ENCODE measurements around the gene RASGRF2. TPM values are rescaled to one million over a fixed set of nuclear protein-coding genes. Genes with fewer than 3 reads are reported as not detected.

RASGRF2 gene
- total and polyA plus RNA-seq, 2 donors, result 3.1 to 5.0 TPM

- Histone ChIP-seq H3K4me1 (ENCODE audit: insufficient read depth) (no peaks in the 10 kb centered on the region), H3K4me3 (ENCODE audit: low read depth, low read length) (no peak overlapping the region), H3K36me3 (ENCODE audit: insufficient read depth) (no peaks in the 10 kb centered on the region), H3K27ac (ENCODE audit: low read depth) (no peak overlapping the region)
- DNase-seq (ENCODE audit: extremely low spot score), result no peak
- 69% methylated on average over 1 of the region's 1 CpG for WGBS
Measured at GRCh38 chr5:80978772-80979317, 18.7 kb downstream of the RASGRF2 start.

- H3K36me3 ChIP-seq (ENCODE audit: insufficient read depth), result no peaks in the 10 kb centered on the region
- no peak overlapping the region for H3K4me3 ChIP-seq (ENCODE audit: low read depth, low read length)
- DNase-seq (ENCODE audit: extremely low spot score), result no peak
- no peaks in the 10 kb centered on the region for H3K4me1 ChIP-seq (ENCODE audit: insufficient read depth)
- WGBS, result 79% methylated on average over 4 of the region's 4 CpGs
- no peak overlapping the region for H3K27ac ChIP-seq (ENCODE audit: low read depth)
Measured at GRCh38 chr5:80982093-80982492, 21.9 kb downstream of the RASGRF2 start.

GRCh38 chr5:80985600-80986228 lies 25.6 kb downstream of the RASGRF2 start:
- no peak overlapping the region for H3K27ac ChIP-seq (ENCODE audit: low read depth)
- no peaks in the 10 kb centered on the region for H3K4me1 ChIP-seq (ENCODE audit: insufficient read depth)
- WGBS, result 58% methylated on average over 2 of the region's 2 CpGs
- H3K4me3 ChIP-seq (ENCODE audit: low read depth, low read length), result no peak overlapping the region
- no peak for DNase-seq (ENCODE audit: extremely low spot score)
- no peaks in the 10 kb centered on the region for H3K36me3 ChIP-seq (ENCODE audit: insufficient read depth)

GRCh38 chr5:80986382-80986781 lies 26.2 kb downstream of the RASGRF2 start:
- Histone ChIP-seq H3K36me3 (ENCODE audit: insufficient read depth) (no peaks in the 10 kb centered on the region), H3K4me3 (ENCODE audit: low read depth, low read length) (no peak overlapping the region), H3K4me1 (ENCODE audit: insufficient read depth) (no peaks in the 10 kb centered on the region), H3K27ac (ENCODE audit: low read depth) (no peak overlapping the region)
- 91% methylated on average over 3 of the region's 3 CpGs for WGBS
- no peak for DNase-seq (ENCODE audit: extremely low spot score)

GRCh38 chr5:80987078-80987766 lies 27.1 kb downstream of the RASGRF2 start:
- no peaks in the 10 kb centered on the region for H3K36me3 ChIP-seq (ENCODE audit: insufficient read depth)
- no peaks in the 10 kb centered on the region for H3K4me1 ChIP-seq (ENCODE audit: insufficient read depth)
- WGBS, result 70% methylated on average over 7 of the region's 7 CpGs
- no peak overlapping the region for H3K27ac ChIP-seq (ENCODE audit: low read depth)
- H3K4me3 ChIP-seq (ENCODE audit: low read depth, low read length), result no peak overlapping the region
- no peak for DNase-seq (ENCODE audit: extremely low spot score)

GRCh38 chr5:80988419-80988935 lies 28.3 kb downstream of the RASGRF2 start:
- WGBS, result 61% methylated on average over 2 of the region's 2 CpGs
- no peaks in the 10 kb centered on the region for H3K4me1 ChIP-seq (ENCODE audit: insufficient read depth)
- no peaks in the 10 kb centered on the region for H3K36me3 ChIP-seq (ENCODE audit: insufficient read depth)
- DNase-seq (ENCODE audit: extremely low spot score), result no peak
- no peak overlapping the region for H3K4me3 ChIP-seq (ENCODE audit: low read depth, low read length)
- H3K27ac ChIP-seq (ENCODE audit: low read depth), result no peak overlapping the region

GRCh38 chr5:80989883-80990282 lies 29.7 kb downstream of the RASGRF2 start:
- Histone ChIP-seq H3K27ac (ENCODE audit: low read depth) (no peak overlapping the region), H3K4me3 (ENCODE audit: low read depth, low read length) (no peak overlapping the region), H3K4me1 (ENCODE audit: insufficient read depth) (no peaks in the 10 kb centered on the region), H3K36me3 (ENCODE audit: insufficient read depth) (no peaks in the 10 kb centered on the region)
- 88% methylated on average over 3 of the region's 3 CpGs for WGBS
- no peak for DNase-seq (ENCODE audit: extremely low spot score)

GRCh38 chr5:80990527-80990926 lies 30.4 kb downstream of the RASGRF2 start:
- Histone ChIP-seq H3K27ac (ENCODE audit: low read depth) (no peak overlapping the region), H3K4me3 (ENCODE audit: low read depth, low read length) (no peak overlapping the region), H3K36me3 (ENCODE audit: insufficient read depth) (no peaks in the 10 kb centered on the region), H3K4me1 (ENCODE audit: insufficient read depth) (no peaks in the 10 kb centered on the region)
- 76% methylated on average over 2 of the region's 2 CpGs for WGBS
- no peak for DNase-seq (ENCODE audit: extremely low spot score)

GRCh38 chr5:80990971-80991370 lies 30.8 kb downstream of the RASGRF2 start:
- no peak overlapping the region for H3K4me3 ChIP-seq (ENCODE audit: low read depth, low read length)
- 95% methylated on average over 1 of the region's 1 CpG for WGBS
- no peaks in the 10 kb centered on the region for H3K4me1 ChIP-seq (ENCODE audit: insufficient read depth)
- no peaks in the 10 kb centered on the region for H3K36me3 ChIP-seq (ENCODE audit: insufficient read depth)
- H3K27ac ChIP-seq (ENCODE audit: low read depth), result no peak overlapping the region
- no peak for DNase-seq (ENCODE audit: extremely low spot score)

GRCh38 chr5:80995908-80996307 lies 35.7 kb downstream of the RASGRF2 start:
- no peaks in the 10 kb centered on the region for H3K36me3 ChIP-seq (ENCODE audit: insufficient read depth)
- no peaks in the 10 kb centered on the region for H3K4me1 ChIP-seq (ENCODE audit: insufficient read depth)
- no peak overlapping the region for H3K27ac ChIP-seq (ENCODE audit: low read depth)
- H3K4me3 ChIP-seq (ENCODE audit: low read depth, low read length), result no peak overlapping the region
- DNase-seq (ENCODE audit: extremely low spot score), result no peak
- WGBS, result 90% methylated on average over 2 of the region's 2 CpGs

- H3K4me1 ChIP-seq (ENCODE audit: insufficient read depth), result no peaks in the 10 kb centered on the region
Measured at GRCh38 chr5:80998590-80998979, 38.4 kb downstream of the RASGRF2 start.

GRCh38 chr5:81003811-81004386 lies 43.7 kb downstream of the RASGRF2 start:
- DNase-seq (ENCODE audit: extremely low spot score), result no peak
- H3K4me1 ChIP-seq (ENCODE audit: insufficient read depth), result no peaks in the 10 kb centered on the region
- no peak overlapping the region for H3K27ac ChIP-seq (ENCODE audit: low read depth)
- H3K36me3 ChIP-seq (ENCODE audit: insufficient read depth), result no peaks in the 10 kb centered on the region
- no peak overlapping the region for H3K4me3 ChIP-seq (ENCODE audit: low read depth, low read length)
- WGBS, result 40% methylated on average over 4 of the region's 4 CpGs

More at GRCh38 chr5:80998590-80998979, 38.4 kb downstream of the RASGRF2 start:
- no peak overlapping the region for H3K27ac ChIP-seq (ENCODE audit: low read depth)
- H3K36me3 ChIP-seq (ENCODE audit: insufficient read depth), result no peaks in the 10 kb centered on the region
- no peak overlapping the region for H3K4me3 ChIP-seq (ENCODE audit: low read depth, low read length)
- no peak for DNase-seq (ENCODE audit: extremely low spot score)
- 66% methylated on average over 5 of the region's 5 CpGs for WGBS

GRCh38 chr5:81005708-81006107 lies 45.5 kb downstream of the RASGRF2 start:
- H3K36me3 ChIP-seq (ENCODE audit: insufficient read depth), result no peaks in the 10 kb centered on the region
- no peak for DNase-seq (ENCODE audit: extremely low spot score)
- no peak overlapping the region for H3K27ac ChIP-seq (ENCODE audit: low read depth)
- no peak overlapping the region for H3K4me3 ChIP-seq (ENCODE audit: low read depth, low read length)
- WGBS, result 77% methylated on average over 4 of the region's 4 CpGs
- no peaks in the 10 kb centered on the region for H3K4me1 ChIP-seq (ENCODE audit: insufficient read depth)

GRCh38 chr5:81006231-81006630 lies 46.1 kb downstream of the RASGRF2 start:
- Histone ChIP-seq H3K27ac (ENCODE audit: low read depth) (no peak overlapping the region), H3K36me3 (ENCODE audit: insufficient read depth) (no peaks in the 10 kb centered on the region), H3K4me3 (ENCODE audit: low read depth, low read length) (no peak overlapping the region), H3K4me1 (ENCODE audit: insufficient read depth) (no peaks in the 10 kb centered on the region)
- no peak for DNase-seq (ENCODE audit: extremely low spot score)
